ENCODE data around the gene TNFRSF18.

Gene TNFRSF18

GRCh38 chr1:1169429-1170214 is 36.8 kb downstream of the TNFRSF18 start:
- Histone ChIP-seq H3K9me3 (ENCODE audit: control insufficient read depth, insufficient read depth, low read length) (no peaks in the 10 kb centered on the region), H3F3A (ENCODE audit: control insufficient read depth, insufficient read depth) (no peaks in the 10 kb centered on the region), H3K27me3 (ENCODE audit: control insufficient read depth, low read length) (peaks cover 50% of the 10 kb centered on the region), H3K9me2 (replicated peaks; ENCODE audit: control insufficient read depth, low read length) (no peaks in the 10 kb centered on the region), H4K20me1 (ENCODE audit: control insufficient read depth, insufficient read depth, low read depth, low read length) (no peaks in the 10 kb centered on the region), H3K36me3 (ENCODE audit: control insufficient read depth, low read length) (no peaks in the 10 kb centered on the region), H3K4me2 (ENCODE audit: low read length) (peak overlapping the region; percentile 42), H3K79me2 (ENCODE audit: control insufficient read depth, low read length) (no peaks in the 10 kb centered on the region), H3K4me3 (ENCODE audit: low read length) (peak overlapping the region; percentile 8; the same call in 1 of the 2 replicates), H3K4me1 (ENCODE audit: control insufficient read depth, low read length) (peaks cover 37% of the 10 kb centered on the region), H3K27ac (ENCODE audit: low read depth, low read length) (no peak overlapping the region)
- TF ChIP-seq CTCF (IDR thresholded peaks at IDR 0.05; ENCODE audit: low read depth, low read length, poor library complexity, severe bottlenecking) (no peak), EZH2phosphoT487 (IDR thresholded peaks at IDR 0.05; ENCODE audit: borderline replicate concordance, low read length) (no peak; the same call in 1 of the 2 replicates)

DNA sequence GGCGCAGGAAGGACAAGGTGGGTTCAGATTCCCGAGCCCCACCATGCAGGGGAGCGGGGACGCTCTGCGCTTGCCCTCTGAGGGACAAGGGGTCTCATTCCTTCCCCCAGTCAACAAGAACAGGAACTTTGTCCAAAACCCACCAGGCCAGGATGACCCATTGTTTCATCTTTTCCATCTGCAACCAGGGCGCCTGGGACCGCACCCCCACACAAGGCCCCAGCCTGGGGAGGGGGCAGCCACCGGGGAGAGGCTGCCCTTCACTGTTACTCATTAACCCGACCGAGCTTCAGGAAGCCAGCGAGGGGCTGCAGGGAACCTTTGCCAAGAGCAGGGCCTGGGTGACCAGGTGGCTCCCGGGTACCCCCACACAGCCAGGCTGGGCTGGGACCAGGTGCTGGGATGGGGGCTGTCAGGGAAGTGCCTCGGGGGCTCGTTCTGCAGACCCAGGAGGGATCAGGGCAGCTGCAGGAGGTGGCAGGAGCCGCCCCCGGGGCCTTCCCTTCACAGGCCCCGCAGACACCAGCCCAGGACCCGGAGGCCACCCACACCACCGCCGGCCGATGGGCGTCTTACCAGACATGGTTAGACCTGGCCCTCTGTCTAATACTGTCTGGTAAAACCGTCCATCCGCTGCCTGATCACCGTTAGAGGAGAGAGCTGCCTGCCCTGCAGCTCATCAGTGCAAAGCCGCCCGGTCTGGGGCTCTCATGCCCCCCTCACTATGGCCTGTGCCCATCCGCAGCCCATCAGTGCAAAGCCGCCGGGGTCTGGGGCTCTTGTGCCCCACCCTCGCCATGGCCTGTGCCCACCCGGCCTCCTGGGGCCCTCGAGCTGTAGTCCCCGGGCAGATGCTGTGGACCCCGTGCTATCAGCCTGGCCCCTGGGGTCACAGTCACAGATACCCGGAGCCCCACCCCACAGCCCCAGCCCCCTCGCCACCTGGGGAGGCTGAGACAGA is 37.7 kb downstream of the TNFRSF18 start:
- peaks cover 32% of the 10 kb centered on the region for H3K4me1 ChIP-seq (ENCODE audit: control insufficient read depth, low read length)
- no peaks in the 10 kb centered on the region for H3K9me2 ChIP-seq (replicated peaks; ENCODE audit: control insufficient read depth, low read length)
- H3K4me2 ChIP-seq (ENCODE audit: low read length), result no peak overlapping the region
- H3K36me3 ChIP-seq (ENCODE audit: control insufficient read depth, low read length), result no peaks in the 10 kb centered on the region
- no peaks in the 10 kb centered on the region for H3K9me3 ChIP-seq (ENCODE audit: control insufficient read depth, insufficient read depth, low read length)
- no peaks in the 10 kb centered on the region for H3F3A ChIP-seq (ENCODE audit: control insufficient read depth, insufficient read depth)
- no peaks in the 10 kb centered on the region for H4K20me1 ChIP-seq (ENCODE audit: control insufficient read depth, insufficient read depth, low read depth, low read length)
- H3K27ac ChIP-seq (ENCODE audit: low read depth, low read length), result no peak overlapping the region
- H3K27me3 ChIP-seq (ENCODE audit: control insufficient read depth, low read length), result peaks cover 49% of the 10 kb centered on the region
- TF ChIP-seq CTCF (IDR thresholded peaks at IDR 0.05; ENCODE audit: low read depth, low read length, poor library complexity, severe bottlenecking), result no peak
- TF ChIP-seq EZH2phosphoT487 (IDR thresholded peaks at IDR 0.05; ENCODE audit: borderline replicate concordance, low read length), result no peak
- no peaks in the 10 kb centered on the region for H3K79me2 ChIP-seq (ENCODE audit: control insufficient read depth, low read length)
- H3K4me3 ChIP-seq (ENCODE audit: low read length), result no peak overlapping the region

DNA sequence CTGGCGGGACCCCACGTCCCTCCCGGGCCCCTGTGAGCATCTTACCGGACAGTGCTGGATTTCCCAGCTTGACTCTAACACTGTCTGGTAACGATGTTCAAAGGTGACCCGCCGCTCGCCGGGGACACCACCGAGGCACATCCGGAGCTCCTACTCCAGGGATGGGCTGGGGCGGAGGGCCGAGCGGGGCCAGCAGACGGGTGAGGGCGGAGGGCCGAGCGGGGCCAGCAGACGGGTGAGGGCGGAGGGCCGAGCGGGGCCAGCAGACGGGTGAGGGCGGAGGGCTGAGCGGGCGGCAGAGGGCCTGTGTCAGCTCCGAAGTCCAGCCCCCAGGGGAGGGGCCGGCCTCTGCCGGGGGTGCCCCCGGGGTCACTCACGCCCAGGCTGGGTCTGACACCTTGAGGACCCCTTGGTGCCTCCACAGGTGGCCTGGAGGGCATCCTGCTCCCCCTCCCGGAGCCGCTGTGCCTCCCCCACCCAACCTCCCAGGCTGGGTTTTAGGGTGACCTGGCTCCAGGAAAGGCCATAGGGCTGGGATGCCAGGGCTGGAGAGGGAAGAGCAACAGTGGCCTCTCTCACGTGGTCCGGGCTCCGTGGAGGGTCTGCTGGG is 38.4 kb downstream of the TNFRSF18 start:
- H3K36me3 ChIP-seq (ENCODE audit: control insufficient read depth, low read length), result no peaks in the 10 kb centered on the region
- no peaks in the 10 kb centered on the region for H3F3A ChIP-seq (ENCODE audit: control insufficient read depth, insufficient read depth)
- no peak overlapping the region for H3K4me2 ChIP-seq (ENCODE audit: low read length)
- H3K79me2 ChIP-seq (ENCODE audit: control insufficient read depth, low read length), result no peaks in the 10 kb centered on the region
- H3K27ac ChIP-seq (ENCODE audit: low read depth, low read length), result no peak overlapping the region
- H4K20me1 ChIP-seq (ENCODE audit: control insufficient read depth, insufficient read depth, low read depth, low read length), result no peaks in the 10 kb centered on the region
- peaks cover 32% of the 10 kb centered on the region for H3K4me1 ChIP-seq (ENCODE audit: control insufficient read depth, low read length)
- H3K9me2 ChIP-seq (replicated peaks; ENCODE audit: control insufficient read depth, low read length), result no peaks in the 10 kb centered on the region
- no peak overlapping the region for H3K4me3 ChIP-seq (ENCODE audit: low read length)
- TF ChIP-seq CTCF (IDR thresholded peaks at IDR 0.05; ENCODE audit: low read depth, low read length, poor library complexity, severe bottlenecking), result no peak
- no peak for TF ChIP-seq EZH2phosphoT487 (IDR thresholded peaks at IDR 0.05; ENCODE audit: borderline replicate concordance, low read length)
- peaks cover 41% of the 10 kb centered on the region for H3K27me3 ChIP-seq (ENCODE audit: control insufficient read depth, low read length)
- no peaks in the 10 kb centered on the region for H3K9me3 ChIP-seq (ENCODE audit: control insufficient read depth, insufficient read depth, low read length)

Measured in DOHH2 (cell line).